Head of caudate nucleus (tissue), 42 donors: Measurements from ENCODE around the gene VIPR1.

Source experiments
- DNase-seq, 42 donors: peaks; one replicate each; pipeline versions ENCODE4 v3.0.0 to v3.0.0-alpha.2; 2020 to 2021; ENCODE audit warnings: mixed read lengths in 7 of 42
- intact Hi-C: fragments of 100-400 bp; cut with DNase I; formaldehyde crosslinking; loops from one replicate; pipeline ENCODE4 v1.15.0; 2022

Gene VIPR1

DNA sequence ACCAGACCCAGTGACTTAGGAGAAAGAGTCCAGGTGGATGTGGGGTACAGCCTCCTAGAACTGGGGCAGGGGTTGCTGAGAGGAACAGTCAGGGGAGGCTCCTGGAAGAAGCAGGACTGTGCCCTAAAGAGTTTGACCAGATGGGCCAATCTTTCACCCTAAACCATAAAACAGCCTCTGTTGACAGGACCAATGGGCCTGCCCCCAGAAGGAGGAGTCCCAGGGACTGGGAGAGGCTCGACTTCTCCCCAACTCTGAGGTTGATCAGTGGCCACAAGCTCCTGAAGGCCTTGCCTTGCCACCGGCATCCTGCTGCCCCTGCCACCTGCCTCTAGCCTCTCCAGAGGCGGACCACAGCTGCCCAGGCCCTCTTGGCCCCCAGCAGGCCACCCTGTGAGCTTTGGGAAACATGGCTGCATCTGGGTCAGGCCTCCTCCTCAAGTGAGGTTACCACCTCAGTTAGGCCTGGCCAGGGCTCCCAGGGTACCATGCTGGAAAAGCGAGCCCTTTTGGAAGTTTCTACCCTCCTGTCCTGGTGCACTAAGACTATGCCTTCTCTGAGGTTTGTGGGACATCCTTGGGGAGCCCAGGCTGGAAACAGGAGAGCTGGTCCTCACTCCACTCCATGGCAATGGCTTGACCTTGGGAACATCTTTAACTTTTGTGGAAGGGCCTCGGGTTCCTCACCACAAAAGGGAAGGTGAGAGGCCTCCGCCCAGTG lies 2.8 kb downstream of the VIPR1 start:
- DNase-seq: peak in 20 of 42 donors; percentile 1 to 34 (median 8)
- intact Hi-C loops: no loop called here

DNA sequence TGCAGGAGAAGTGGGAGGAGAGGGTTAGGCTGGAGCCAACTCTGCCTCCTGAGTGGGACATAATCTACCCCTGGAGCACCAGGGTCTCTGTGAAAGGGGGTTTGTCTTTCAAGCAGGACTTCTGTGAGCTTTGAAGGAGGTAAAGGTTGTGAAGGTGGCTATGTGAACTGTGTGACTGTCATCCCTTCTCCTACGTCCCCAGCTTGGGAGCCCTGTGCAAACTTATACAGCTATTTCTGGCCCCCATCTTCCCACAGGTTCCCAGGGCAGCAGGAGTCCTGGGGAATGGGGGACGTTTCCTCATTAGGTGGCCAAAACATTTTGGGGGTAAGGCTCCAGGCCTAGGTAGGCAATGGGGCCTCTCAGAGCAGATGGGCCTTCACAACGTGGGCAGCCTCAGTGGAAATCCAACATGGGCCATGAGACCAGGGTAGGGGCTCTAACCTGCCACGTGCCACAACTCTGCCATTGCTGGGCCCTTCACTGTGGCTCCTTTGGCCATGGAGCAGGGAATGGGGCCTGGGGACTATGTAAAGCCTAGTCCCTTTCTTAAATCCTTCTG lies 3.5 kb downstream of the VIPR1 start:
- intact Hi-C loops: no loop called here
- DNase-seq: peak in 21 of 42 donors; percentile 0 to 25 (median 6)

DNA sequence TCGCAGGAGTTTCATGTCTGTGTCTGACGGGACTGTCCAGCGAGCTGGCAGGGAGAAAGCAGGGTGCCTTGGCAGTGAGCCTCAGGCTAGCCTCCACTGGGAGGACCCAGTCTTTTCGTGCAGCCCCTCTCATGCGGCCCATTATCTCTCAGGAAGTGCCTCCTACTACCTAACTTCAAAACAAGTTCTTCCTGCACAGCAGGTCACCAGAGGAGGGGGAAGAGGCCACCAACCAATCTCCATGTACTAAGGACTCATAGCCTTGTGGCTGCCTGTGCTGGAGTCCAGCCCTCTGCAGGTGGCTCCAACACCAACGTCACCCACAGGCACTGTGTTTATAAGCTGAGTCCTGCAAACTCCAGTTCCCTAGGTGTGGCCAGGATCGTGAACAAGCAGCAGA lies 4.8 kb downstream of the VIPR1 start:
- intact Hi-C loops: no loop called here
- peak in 15 of 42 donors; percentile 2 to 32 (median 9) for DNase-seq

DNA sequence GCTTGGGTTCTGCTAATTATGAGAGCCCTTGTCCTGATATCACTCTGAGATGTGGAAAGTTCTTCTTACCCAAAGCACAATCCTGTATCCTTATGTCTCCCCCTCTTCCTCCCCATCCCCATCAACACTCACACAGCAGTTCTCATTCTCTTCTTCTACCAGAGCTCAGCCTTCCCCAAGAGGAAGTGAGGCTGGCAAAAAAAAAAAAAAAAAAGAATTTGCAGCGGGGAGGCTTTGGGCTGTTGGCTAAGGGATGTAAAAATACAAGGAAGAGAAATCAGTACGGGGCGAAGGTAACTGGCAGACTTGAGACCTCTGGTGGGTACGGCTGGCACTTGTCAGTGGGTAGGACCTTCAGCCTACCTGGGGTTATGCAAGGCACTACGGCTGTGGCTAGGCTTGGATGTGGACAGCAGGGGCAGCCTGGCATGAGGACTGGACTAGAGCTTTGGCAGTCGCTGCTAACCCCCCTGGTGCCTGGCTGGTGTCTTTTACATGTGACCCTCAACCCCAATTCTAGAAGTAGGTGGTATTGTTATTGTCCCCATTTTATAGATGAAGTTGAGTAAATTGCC lies 5.4 kb downstream of the VIPR1 start:
- peak in 11 of 42 donors; percentile 4 to 34 (median 12) for DNase-seq
- intact Hi-C loops: no loop called here

DNA sequence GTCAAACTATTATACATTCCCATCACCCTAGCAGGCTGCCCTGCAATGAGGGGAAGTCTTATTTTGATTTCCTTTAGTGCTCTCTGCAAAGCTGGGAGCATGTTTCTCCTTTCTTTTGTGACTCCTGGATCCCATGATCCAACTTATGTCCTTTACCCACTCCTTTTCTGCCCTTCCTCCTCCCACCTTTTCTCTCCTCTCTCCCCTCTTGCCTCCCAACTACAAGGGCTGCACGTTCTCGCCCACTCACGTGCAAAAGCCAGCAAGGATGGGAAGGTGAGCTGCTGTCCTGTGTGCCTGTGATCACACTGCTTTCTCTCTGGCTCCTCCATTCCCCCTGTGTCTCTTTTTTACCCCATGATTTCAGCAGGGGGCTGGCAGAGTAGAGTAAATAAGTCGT lies 6.1 kb downstream of the VIPR1 start:
- intact Hi-C loops: no loop called here
- DNase-seq: peak in 4 of 42 donors; percentile 3 to 14 (median 7)

DNA sequence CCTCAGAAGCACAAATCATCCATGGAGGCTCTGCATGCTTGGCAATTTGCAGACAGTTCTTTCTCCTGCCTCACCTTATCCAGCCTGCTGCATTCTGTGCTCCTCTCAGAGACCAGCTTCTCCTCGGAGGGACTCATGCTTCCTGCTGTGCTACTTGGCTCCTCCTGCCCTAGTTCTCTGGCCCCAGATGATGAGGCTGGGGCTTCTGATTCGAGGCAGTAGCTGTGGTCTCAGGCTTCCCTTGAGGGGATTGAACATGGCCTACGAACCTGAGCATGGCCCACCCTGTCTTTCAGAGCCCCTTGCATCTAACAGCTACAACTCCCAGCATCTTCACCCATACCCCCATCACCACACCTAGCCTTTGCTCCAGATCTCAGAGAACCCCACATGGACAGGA lies 6.7 kb downstream of the VIPR1 start:
- intact Hi-C loops: no loop called here
- DNase-seq: peak in 2 of 42 donors; percentile 6 to 13

DNA sequence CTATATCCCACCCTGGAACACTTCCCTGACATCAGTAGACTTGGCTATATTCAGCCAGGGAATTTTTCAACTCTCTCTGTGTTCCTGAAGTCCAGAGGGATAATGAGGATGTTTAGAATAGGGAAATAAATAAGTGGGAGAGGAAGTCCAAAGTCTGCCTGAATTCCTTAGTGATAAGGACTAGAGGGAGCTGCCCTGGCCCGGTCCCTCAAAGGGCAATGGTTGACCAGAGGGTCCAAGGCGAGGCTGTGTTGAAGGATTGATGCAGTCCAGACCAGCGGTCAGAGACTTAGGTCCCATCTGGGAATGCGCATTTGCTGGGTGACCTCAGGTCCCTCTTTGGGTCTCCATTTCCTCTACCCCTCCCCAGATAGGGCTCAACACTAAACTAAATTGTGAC lies 7.9 kb downstream of the VIPR1 start:
- intact Hi-C loops: no loop called here
- no peak for DNase-seq

DNA sequence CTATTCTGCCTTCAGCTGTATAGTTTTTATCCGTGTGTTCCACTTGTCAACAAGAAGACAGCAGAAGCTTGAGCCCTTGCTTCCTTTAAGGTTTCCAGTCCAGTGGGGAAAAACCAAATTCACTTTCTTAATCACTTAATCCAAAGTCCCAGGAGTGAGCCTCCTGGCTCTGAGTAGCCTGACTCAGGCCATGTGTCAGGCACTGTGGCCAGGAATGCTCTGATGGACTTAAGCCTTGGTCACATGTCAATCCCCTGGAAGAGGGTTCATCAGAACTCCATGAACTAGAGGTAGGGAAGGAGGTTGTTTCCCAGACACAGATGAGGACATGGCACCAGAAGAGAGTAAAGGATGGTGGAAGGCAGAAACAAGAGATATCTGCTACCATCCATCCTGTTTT lies 8.8 kb downstream of the VIPR1 start:
- no peak for DNase-seq
- intact Hi-C loops: no loop called here

DNA sequence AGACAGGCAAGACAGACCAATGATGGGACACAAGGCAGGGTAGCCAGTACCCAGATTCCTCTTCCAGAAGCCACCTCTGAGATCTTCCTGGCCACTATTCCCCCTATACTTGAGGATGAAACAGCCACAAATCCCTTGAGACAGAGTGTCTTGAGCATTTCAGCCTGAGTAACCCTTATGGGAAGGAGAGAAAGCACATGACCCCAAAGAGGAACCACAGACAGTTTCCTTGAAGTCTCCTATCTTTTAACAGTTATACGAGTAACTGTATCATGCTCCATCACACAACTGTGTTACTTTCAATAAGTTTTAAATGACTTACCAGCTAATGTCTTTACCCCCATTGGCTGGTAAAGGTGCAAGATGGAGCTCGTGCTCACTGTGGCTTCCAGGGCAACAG lies 9.3 kb downstream of the VIPR1 start:
- DNase-seq: no peak
- intact Hi-C loops: no loop called here

DNA sequence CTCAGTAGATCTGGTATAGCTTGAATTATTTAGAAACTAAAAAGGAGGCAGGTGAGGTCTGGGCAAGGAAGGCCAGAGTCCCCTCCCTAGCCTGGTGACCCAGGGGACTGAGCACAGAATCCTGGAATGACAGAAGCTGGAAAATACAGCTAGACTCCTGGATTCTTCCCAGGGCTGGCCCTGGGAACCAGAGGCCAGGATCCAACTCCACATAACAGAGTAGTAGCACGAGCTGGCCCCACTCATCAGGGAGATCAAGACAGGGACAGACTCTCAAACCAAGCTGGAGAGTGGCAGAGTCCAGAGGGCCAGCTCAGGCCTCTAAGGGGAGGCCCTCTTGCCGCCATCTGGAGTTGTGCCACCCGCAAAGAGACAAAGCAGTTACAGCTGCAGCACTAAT lies 10.7 kb downstream of the VIPR1 start:
- DNase-seq: no peak
- intact Hi-C loops: no loop called here

DNA sequence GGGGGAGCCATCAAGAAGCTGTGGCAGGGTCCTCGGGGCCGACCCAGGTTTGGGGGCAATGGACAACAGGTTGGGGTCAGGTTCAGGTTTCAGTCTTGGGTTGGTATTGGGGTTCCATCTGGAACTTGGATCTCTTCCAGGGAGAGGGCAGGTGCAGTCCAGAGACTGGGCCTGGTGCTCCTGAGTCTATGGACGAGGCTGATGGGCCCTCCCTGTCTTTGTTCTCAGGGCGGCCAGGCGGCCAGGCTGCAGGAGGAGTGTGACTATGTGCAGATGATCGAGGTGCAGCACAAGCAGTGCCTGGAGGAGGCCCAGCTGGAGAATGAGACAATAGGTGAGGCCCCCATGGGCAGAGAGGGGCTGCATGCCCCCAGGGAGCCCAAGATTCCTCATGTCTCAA lies 11.1 kb downstream of the VIPR1 start:
- DNase-seq: no peak
- intact Hi-C loops: no loop called here

DNA sequence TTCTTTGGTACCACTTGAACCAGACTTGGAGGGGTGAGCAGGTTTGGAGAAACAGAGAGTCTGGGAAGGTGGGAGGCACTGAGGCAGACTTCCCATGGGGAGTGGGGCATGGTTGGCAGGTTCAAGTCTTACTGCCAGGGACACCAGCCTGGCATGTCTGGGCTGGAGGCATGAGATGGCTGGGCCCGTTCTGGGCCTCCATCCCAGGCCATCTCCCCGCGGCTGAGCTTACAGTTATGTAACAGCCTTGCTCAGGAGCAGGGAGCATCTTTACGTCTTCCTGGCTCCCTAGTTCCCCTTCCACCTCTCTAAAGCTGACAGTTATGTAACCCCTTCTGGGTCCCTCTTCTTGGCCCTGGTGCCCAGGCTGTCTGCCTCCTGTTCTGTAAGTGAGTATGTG lies 12.4 kb downstream of the VIPR1 start:
- intact Hi-C loops: no loop called here
- peak in 10 of 42 donors; percentile 14 to 59 (median 35) for DNase-seq

DNA sequence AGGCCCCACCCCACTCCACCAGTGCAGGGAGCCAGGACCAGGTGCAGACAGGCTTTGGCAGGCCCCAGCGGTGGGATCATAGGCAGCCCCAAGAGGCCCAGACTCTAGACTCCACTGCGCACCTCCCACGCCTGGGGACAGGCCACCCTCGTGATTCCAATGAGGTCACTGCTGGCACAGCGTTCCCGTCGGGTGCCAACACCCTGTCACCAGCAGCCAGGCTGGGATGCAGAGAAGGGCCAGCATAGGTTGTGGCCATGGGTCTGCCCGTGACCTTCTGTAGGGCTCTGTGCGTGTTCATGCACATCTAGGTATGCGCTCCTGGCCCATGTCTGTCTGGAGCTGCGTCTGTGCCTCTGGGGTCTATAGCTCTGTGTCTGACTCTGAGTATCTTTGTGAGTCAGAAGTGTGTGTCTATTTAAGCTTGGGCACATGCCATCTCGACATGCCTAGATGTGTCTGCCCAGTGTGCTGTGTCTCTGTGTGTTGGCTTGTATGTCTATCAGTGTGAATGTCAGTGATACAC lies 13.0 kb downstream of the VIPR1 start:
- intact Hi-C loops: no loop called here
- DNase-seq: peak in 34 of 42 donors; percentile 17 to 85 (median 54)

DNA sequence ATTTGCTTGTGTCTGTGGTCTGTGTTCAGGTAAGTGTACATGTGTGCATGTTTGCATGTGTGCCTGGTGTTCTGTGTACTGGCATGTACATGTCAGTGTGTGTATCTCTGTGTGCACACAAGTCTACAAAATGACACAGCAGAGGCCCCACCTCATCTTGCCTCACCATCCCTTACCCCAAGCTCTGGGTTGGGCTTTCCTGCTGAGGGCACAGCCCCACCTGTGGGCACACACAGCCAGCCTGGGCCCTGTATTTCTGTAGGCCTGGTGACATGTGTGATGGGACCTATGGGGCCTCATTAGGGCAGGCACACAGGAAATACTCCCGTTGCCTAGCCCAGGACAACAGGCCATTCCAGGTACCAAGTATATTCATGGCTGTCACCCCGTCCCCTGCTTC lies 13.5 kb downstream of the VIPR1 start:
- intact Hi-C loops: no loop called here
- no peak for DNase-seq

DNA sequence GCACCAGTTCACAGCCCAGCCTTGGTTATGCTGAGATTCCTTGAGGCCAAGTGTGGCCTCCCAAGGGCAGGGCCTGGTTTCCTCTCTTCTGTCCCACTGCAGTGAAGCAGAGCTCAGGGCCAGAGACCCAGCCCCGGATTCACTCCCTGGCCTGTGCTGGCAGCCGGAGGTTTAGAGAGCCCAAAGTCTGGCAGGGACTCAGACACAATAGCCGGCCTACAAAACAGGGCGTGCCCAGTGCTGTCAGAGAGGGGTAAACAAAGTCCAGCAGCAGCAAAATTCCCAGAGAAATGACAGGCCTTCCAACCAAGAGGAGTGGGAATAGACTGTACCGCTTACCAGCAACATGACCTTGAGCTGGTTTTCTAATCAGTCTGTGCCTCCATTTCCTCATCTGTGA lies 14.0 kb downstream of the VIPR1 start:
- intact Hi-C loops: no loop called here
- DNase-seq: no peak

DNA sequence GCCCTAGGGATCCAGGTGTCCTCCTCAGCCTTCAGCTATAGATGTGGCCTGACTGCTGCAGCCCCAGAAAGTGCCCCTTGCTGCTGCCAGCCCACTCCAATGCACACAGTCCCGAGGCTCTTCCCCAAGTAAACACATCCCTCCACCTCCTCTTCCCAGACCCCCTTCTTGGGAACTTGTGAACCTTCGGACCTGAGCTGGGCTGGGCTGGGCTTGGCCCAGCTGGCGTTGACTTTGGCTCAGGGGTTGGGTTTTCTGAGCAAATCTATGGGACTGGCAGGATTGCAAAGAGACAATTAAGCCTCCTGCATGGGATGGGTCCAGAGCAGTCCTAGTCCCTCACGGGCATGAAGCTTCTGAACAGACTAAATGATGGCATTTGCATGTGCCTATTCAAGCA lies 14.7 kb downstream of the VIPR1 start:
- no peak for DNase-seq
- intact Hi-C loops: no loop called here

DNA sequence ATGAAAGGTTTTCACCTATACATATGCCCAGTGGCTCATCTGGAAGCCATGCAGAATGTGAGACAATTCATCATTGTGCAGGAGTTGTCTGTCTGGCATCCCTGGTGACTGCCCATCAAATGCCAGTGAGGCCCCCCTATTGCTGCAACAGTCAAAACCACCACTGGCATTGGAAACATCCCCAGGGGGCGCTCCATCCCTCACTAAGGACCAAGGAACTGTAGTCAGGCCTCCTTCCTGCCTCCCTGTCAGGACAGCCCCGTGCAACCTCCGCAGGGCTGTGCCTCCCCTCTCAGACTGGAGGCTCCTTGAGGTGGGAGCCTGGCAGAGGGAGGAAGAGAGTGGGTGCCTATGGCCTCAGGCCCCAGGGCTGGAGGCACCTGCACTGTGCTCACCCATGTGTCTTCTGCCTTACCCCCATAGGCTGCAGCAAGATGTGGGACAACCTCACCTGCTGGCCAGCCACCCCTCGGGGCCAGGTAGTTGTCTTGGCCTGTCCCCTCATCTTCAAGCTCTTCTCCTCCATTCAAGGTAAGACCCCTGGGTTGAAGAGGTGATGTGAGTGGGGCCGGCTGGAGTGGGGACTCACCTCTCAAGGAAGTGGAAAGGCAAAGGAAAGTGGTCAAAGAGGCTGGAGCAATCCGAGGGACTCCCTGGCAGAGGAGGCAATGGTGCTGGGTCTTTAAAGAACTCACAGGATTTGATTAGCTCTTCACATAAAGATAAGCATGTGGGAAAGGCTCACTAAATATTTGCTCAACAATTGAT lies 16.5 kb downstream of the VIPR1 start:
- intact Hi-C loops: no loop called here
- peak in 18 of 42 donors; percentile 18 to 74 (median 40) for DNase-seq

DNA sequence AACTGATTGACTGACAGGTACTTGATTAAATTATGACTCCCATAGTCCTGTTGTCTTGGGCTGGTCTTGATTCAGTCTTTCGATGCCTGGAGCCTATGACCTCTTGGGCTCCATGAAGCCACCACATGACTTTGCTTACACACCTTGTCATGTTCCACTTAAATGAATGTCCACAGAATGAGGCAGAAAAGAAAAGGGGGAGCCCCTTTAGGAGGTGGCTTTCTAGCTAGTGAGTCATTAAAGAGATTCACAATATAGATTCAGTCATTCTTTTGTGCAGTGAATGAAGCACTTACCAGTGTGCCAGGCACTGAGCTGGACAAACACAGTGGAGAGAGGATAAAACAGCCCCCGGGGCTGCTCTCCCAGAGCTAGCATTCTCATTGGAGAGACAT lies 17.1 kb downstream of the VIPR1 start:
- intact Hi-C loops: no loop called here
- no peak for DNase-seq

DNA sequence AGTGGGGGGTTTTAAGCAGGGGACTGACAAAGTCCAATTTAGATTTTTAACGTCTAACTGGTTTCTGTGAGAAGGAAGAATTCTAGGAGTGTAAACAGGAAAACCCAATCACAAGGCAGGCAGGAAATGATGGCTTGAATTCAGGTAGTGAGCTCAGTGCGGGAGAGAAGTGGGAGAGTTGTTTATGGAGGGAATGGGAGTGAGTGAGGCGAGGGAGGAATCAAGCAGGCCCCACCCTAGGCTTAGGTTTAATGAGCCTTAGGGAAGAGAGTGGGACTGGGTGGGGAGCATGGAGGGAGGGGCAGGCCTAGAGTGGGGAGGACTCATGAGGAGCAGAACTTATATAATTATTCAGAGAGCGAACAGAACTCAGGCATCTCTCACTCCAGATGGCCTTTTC lies 17.9 kb downstream of the VIPR1 start:
- DNase-seq: peak in 21 of 42 donors; percentile 11 to 83 (median 47)
- intact Hi-C loops: no loop called here

DNA sequence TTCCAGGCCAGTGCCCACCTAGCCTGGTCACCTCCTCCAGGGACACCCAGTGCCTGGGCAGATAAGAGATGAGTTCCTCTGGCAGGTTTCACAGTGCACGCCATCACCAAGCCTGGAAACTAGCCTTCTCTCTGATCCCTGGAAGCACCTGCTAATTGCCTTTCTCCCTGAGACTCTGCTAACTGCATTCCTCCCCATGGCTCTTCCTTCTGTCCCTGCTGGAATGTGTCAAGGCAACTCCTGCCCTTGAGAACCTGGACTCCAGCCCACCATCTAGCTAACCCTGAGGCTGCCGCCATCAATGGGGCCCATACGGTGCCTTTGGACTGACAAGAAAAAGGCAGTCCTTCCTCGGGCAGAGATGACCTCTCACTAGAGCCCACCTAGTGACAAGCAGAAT lies 18.5 kb downstream of the VIPR1 start:
- intact Hi-C loops: no loop called here
- DNase-seq: no peak
